Loucy (cell line): ENCODE measurements around the gene CTNND2.

Experiments used
- CTCF ChIP-seq: fragments of 200-600 bp; sonication (generic); conservative IDR thresholded peaks from 2 replicates; pipeline ENCODE4 v1.5.1; 2014; ENCODE audit warnings: mild to moderate bottlenecking, antibody characterized with exemption, low read length
- EZH2phosphoT487 ChIP-seq: fragments of 200-600 bp; IDR thresholded peaks from 2 replicates; pipeline ENCODE4 v1.6.1; 2018; ENCODE audit warnings: antibody characterized with exemption, mild to moderate bottlenecking, moderate library complexity, borderline replicate concordance

GRCh38 chr5:11429254-11429653 is 475.0 kb downstream of the CTNND2 start:
- TF ChIP-seq CTCF (no peak), EZH2phosphoT487 (no peak)
